T1000 (cell line): ENCODE measurements around the gene KIF21A.
"Not testable (repeated sequence)": the region's sequence is repeated elsewhere in the genome, so short reads cannot be mapped to it uniquely, and the experiment has no call there.

Source experiments
- DNase-seq: peaks from one replicate; lab custom pipeline; 2025; ENCODE audit warnings: mixed read lengths; lab: John Stamatoyannopoulos, UW

Gene KIF21A, protein sequence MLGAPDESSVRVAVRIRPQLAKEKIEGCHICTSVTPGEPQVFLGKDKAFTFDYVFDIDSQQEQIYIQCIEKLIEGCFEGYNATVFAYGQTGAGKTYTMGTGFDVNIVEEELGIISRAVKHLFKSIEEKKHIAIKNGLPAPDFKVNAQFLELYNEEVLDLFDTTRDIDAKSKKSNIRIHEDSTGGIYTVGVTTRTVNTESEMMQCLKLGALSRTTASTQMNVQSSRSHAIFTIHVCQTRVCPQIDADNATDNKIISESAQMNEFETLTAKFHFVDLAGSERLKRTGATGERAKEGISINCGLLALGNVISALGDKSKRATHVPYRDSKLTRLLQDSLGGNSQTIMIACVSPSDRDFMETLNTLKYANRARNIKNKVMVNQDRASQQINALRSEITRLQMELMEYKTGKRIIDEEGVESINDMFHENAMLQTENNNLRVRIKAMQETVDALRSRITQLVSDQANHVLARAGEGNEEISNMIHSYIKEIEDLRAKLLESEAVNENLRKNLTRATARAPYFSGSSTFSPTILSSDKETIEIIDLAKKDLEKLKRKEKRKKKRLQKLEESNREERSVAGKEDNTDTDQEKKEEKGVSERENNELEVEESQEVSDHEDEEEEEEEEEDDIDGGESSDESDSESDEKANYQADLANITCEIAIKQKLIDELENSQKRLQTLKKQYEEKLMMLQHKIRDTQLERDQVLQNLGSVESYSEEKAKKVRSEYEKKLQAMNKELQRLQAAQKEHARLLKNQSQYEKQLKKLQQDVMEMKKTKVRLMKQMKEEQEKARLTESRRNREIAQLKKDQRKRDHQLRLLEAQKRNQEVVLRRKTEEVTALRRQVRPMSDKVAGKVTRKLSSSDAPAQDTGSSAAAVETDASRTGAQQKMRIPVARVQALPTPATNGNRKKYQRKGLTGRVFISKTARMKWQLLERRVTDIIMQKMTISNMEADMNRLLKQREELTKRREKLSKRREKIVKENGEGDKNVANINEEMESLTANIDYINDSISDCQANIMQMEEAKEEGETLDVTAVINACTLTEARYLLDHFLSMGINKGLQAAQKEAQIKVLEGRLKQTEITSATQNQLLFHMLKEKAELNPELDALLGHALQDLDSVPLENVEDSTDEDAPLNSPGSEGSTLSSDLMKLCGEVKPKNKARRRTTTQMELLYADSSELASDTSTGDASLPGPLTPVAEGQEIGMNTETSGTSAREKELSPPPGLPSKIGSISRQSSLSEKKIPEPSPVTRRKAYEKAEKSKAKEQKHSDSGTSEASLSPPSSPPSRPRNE (N-terminal part only)

DNA sequence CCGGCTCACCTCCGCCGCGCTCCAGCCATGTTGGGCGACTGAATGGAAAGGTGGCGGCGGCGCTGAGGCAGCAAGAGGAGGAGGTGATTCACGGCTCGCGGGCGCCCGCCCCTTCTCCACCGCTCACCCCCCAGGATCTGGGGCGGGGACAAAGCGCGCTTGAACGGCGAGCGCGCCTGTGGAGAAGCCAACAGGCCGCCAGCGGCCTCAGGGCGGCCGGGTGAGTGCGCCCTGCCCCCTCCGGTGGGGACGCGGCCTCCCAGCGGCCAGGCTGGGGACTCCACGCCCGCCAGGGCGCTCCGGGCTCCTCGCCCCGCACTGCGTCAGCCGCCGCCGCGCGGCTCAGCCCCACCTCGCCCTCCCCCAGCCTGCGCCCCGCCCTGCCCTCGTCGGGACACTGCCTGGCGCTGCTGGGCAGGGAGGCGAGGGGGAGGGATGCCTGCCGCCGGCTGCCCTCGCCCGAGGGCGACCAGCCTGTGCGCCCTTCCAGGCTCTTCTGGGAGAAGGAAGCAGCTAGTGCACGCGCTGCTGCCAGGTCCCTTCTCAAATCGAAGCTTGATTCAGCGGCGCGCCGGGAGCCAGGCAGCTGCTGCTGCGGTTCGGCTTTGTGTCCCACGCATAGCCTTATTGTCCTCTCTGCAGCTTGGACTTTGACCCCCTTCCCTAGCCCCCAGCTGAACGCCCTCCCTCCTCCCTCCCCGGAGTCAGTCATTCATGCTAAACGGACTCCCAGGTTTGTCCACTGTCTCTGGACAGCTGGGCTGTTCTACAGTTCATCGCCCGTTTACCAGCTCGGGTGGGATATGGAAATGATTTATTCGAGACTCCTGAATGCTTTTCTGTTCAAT is at the start of gene KIF21A:
Gene KIF21A (minus strand): TSS at position 40 of the 848 bp plus-strand sequence. CDS start 150 bp downstream, outside the sequence.
- DNase-seq, result peak; percentile 97

DNA sequence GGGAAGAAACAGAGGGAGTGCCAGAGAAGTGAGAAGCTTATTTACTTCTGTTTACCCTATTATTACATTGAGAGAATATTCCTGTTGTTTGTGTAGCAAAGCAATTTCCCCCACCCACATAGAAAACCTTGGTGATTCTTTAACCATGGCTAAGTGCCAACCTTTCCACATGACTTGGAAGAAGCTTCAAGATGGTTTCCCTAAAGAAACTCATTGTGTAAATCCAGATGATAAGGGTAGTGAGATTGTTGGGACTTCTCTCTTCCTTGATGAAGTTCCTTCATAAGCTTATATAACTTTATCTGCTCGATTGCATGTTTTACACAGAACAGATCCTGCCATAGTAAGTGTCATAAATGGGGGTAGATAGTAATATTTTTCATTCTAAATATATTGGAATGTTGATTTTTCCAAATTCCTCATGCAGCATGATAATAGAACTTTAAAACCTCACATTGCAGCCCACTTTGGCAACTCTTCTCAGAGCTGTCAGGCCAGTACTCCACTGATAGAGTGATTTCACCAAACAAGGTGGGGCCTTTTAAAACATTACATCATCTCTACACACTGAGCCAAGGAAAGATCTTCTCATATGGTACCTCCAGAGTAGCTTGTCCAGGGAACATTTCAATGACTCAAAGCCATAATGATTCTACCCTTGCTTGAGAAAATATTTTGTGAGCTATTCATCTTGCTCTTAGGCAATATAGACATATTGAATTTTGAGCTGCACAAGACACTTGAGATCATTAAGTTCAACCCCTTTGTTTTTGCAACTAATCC is 47.8 kb upstream of the KIF21A start:
- no peak for DNase-seq

DNA sequence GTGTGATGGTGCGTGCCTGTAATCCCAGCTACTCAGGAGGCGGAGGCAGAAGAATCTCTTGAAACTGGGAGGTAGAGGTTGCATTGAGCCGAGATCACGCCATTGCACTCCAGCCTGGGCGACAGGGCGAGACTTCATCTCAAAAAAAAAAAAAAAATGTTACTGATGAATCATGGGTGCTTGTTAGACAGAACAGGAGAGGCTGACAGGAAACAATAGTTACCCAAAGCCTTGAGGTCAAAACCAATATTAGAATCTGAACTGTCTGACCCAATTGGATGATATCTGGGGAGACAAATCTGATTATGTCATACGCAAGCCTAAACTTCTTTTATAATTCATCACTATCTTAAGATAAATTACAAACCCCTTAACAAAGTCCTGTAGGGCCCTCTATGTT is 40.7 kb upstream of the KIF21A start:
- DNase-seq, result no peak

GRCh38 chr12:39483042-39483441 is 40.1 kb upstream of the KIF21A start:
- no peak for DNase-seq

DNA sequence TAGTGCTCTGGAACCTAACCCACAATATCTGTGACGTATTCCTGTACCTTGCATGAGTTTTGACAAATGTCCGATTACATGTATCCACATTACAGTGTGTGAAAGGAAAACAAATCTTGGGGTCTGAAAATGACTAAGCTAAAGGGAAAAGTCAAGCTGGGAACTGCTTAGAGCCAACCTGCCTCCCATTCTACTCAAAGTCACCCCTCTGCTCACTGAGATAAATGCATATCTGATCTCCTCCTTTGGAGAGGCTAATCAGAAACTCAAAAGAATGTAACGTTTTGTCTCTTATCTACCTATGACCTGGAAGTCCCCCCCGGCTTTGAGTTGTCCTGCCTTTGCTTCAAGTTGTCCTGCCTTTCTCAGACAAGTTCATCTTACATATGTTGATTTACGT is 34.0 kb upstream of the KIF21A start:
- DNase-seq, result no peak

DNA sequence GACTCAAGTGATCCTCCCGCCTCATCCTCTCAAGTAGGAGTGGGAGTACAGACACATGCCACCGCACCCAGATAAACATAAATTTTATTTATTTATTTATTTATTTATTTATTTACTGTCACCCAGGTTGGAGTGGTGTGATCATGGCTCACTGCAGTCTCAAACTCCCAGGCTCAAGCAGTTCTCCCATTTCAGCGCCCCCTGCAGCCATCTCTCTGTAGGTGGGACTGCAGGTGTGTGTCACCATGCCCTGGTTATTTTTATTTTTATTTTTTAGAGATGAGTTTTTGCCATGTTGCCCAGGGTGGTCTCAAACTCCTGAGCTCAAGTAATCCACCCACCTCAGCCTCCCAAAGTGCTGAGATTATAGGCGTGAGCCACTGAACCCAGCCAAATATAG is 33.2 kb upstream of the KIF21A start:
- DNase-seq, result no peak

GRCh38 chr12:39475136-39475535 is 32.2 kb upstream of the KIF21A start:
- not testable (repeated sequence) for DNase-seq

DNA sequence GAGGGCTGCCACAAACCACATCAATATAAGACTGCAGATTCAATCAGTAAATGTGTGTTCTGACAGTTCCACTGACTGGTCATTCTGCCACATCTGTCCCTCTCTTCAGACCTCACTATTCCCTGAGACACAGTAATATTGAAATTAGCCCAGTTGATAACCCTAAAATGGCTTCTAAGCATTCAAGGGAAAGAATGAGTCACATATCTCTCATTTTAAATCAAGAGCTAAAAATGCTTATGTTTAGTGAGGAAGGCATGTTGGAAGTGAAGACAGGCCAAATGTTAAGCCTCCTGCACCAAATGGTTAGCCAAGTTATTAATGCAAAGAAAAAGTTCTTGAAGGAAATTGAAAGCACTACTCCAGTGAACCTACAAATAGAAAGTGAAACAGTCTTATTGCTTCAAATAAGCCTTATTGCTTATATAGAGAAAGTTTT is 24.5 kb upstream of the KIF21A start:
- no peak for DNase-seq

DNA sequence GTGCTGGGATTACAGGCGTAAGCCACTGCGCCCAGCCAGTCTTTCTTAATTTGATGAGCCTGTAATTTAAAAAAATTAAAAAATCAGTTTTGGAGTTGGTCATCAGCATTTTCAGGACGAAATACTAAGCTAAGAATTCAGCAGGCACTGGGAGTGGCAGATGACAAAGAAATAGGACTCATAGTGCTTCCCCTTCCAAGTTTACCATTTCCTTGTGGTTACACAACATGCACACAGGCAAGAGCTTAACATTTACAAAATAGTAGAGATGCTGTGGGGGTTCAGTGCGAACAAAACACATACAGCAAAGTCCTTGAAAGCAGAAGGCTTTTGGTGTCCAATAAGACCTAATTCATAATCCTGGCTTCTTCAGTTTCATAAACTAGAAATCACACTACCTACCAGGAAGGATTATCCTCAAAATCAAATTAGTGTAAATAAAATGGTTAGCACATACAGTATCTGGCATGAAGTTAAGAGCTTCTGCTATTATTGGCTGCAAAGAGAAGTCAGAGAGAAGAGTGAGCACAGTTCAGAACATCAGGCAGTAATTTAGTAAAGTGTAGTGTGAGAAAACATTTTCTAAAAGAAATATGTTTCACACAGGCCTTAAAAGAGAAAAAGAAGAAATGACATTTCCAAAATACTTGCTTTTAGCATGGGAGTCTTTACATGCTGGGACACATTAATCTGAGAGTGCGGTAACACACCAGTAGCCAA is 22.2 kb upstream of the KIF21A start:
- DNase-seq, result no peak

DNA sequence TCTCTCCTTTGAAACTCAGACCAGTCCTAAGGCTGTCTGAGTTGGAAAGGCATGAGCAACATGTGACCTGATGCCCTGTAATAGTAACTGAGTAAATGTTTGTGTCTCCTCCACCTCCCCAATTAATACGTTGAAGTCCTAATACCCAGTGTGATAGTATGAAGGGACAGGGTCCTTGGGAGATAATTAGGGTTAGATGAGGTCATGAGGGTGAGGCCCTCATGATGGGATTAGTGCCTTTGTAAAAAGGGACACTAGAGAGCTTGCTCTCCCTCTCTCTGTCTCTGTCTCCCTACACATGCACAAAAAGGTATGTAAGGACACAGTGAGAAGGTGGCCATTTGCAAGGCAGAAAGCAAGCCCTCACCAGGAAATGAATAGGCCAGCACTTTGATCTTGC is 18.1 kb upstream of the KIF21A start:
- no peak for DNase-seq

GRCh38 chr12:39459027-39459434 is 16.1 kb upstream of the KIF21A start:
- DNase-seq, result no peak

DNA sequence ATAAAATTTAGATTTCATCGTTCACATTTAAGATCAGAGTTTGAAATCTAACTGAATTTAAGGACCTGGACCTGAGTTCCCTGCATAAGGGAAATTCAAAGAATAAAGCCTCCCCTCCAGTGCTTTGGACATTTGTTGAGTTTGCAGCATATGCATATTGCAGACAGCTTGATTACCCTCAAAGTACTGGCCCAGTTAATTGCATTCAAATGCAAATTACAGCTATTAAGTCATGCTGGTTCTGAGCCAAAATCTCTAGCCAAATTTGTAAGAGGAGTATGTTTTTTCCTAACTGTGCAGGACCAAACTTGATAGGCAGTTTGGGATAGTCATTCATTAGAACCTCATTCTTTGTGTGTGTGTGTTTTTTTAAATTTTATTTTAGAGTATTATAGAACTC is 9.1 kb upstream of the KIF21A start:
- no peak for DNase-seq

GRCh38 chr12:39448038-39448437 is 5.1 kb upstream of the KIF21A start:
- no peak for DNase-seq

GRCh38 chr12:39443929-39444209 is 949 bp upstream of the KIF21A start:
- no peak for DNase-seq

GRCh38 chr12:39442831-39443080 is 164 bp downstream of the KIF21A start:
- DNase-seq, result no peak

GRCh38 chr12:39441963-39442830 is 723 bp downstream of the KIF21A start:
- peak; percentile 15 for DNase-seq

DNA sequence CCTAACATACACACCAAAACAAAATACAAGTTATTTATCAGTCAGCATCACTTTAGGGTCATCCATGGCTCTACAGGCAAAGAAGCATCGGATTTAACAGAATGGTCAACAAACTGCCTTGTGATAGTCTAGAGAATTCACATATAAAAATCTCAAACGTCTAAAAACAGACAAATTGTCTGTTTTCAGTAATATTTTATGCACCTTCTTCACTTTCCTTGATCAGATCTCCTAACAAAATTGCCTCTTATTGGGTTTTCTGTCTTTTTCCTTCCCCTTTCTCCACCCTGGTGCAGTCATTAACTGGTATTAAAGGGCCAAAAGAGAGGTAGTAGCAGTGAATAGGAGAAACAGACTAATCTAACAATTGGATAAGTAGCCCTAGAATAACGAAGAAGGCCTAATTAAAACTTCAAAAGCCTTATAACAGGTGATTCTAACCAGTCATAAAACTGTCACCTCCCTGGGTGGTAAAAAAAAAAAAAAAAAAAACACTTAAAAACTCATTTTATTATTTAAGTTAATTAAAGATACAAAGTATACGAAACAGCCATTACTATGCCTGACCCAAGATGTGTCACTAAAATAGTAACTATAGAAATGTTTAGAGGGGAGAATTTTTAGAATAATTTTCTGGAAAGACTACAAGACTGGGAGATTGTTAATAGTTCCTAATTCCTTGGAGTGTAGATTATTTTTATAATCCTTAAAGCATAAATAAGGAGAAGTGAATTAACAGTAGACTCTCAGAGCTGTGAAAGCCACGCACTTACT is 1.5 kb downstream of the KIF21A start:
- DNase-seq, result no peak

DNA sequence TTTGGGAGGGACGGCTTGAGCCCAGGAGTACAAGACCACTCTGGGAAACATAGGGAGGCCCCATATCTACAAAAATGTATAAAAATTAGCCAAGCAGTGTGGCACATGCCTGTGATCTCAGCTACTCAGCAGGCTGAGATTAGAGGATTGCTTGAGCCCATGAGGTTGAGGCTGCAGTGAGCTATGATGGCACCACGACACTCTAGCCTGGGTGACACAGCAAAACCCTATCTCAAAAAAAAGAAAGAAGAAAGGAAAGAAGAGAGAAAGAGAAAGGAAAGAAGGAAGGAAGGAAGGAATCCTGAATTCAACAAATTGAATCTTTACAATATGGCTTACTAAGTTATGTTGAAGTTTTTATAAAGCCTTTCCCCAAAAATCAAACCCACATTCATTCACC is 2.1 kb downstream of the KIF21A start:
- no peak for DNase-seq
